Measurements from ENCODE around the gene AURKAIP1.

Gene AURKAIP1

DNA sequence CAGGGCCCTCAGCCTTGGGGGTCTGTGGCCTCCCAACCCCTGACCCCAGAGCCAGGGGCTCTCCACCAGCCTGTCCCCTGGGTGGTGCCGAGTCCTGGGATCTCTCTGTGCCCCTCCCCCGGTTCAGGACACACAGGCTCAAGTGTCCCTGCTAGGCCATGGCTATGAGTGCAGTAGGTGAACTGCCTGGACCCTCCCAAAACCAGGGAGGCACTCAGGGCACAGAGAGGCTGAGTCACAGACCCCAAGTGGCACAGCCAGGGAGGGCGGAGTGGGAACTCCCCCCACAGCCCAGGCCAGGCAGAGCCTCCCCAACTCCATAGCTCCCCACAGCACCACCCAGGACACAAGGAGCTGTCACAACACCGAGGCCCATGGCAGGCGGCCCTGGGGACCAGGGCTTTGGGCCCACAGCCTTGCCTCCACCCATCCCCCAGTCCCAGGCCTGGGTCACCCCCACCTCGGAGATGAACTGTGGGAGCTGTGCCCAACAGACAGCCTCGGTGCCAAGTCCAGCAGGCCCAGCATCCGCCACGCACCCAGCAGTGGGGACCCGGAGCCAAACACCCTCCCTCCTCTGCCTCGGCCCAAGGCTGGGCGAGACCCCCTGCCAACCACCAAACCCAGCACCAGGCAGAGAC is 29.0 kb downstream of the AURKAIP1 start:
- DNase-seq, result no peak

- DNase-seq, result no peak
These were observed 29.6 kb downstream of the AURKAIP1 start for GRCh38 chr1:1345384-1345783.

GRCh38 chr1:1344655-1345361 is 30.2 kb downstream of the AURKAIP1 start:
- no peak for DNase-seq

DNA sequence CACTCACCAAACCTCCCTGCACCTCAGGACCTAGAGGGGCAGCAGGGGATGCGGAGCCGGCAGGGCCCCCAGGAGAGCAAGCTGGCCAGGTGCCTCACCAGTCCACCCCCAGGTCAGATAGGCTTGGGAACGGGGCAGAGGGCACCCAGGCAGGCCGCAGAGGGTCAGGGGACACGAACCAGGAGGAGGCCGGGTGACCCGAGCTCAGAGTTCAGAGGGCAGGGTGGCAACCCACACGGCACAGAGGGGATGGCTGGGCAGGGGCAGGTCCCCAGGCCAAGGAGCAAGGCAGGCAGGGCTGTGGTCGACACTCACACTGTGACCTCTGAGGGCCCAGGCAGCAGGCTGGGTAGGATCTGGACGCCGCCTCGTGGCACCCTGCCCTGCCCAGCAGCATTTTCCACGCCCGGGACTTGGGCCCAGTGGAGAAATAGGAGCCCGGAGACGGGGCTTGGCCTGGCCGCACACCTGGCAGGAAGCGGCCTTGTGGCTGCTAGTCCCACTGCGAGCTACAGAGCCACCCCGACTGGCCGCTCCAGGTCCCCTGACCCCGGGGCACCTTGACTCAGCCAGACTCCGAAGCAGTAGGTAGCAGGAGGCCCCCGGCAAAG is 31.1 kb downstream of the AURKAIP1 start:
- DNase-seq, result no peak

GRCh38 chr1:1342584-1343115 is 32.4 kb downstream of the AURKAIP1 start:
- no peak for DNase-seq

- no peak for DNase-seq
These were observed 32.9 kb downstream of the AURKAIP1 start for GRCh38 chr1:1342061-1342562.

GRCh38 chr1:1341549-1342021 is 33.4 kb downstream of the AURKAIP1 start:
- DNase-seq, result no peak

GRCh38 chr1:1340791-1341548 is 34.0 kb downstream of the AURKAIP1 start:
- no peak for DNase-seq

DNA sequence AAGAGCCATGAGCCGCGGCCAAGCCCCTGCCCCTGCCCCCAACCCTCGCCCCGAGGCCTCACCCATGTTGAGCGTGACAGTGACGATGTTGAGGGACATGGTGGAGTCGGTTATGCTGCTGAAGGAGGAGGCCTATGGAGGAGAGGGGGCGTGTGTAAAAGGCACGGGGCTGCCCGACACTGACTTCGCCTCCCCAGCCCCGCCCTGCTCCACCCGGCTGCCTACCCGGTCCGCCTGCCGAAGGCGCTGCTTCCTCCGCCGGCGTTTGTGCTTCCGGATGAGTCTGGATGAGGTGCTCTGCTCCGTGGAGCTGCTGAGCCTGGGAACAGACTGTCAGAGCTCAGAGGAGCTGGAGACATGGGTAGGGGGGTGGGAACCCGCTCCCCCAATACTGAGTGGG is 34.8 kb downstream of the AURKAIP1 start:
- DNase-seq, result no peak

DNA sequence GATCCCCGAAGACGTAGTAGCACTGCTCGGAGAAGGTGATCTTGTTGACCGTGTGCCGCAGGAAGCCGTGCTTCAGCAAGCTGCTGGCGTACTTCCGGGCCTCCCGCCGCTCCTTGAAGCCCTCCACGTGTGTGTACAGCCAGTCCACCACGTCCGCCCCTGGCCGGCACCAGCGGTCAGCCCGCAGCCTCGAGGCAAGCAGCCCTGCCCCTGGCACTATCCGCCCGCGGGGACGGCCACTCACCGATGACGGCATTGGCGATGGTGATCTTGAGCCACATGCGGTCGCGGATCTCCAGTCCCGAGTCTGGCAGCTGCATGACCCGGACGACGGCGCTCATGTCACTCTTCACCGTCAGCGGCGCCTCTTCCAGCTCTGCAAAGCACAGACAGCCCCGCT is 36.7 kb downstream of the AURKAIP1 start:
- no peak for DNase-seq

DNA sequence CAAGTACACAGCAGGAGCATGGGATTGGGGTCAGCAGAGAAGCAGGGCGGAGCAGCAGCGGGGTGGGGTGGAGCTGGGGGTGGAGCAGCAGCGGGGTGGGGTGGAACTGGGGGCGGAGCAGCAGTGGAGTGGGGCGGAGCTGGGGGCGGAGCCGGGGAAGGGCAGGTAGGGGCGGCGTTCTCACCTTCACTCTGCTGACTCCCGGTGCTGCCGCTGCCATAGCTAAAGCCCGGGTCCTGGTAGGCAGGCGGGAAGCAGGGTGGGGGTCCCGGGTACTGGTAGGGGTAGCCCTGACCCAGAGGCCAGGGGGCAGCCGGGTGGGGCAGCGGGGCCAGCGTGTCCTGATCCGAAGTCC is 37.2 kb downstream of the AURKAIP1 start:
- DNase-seq, result no peak

DNA sequence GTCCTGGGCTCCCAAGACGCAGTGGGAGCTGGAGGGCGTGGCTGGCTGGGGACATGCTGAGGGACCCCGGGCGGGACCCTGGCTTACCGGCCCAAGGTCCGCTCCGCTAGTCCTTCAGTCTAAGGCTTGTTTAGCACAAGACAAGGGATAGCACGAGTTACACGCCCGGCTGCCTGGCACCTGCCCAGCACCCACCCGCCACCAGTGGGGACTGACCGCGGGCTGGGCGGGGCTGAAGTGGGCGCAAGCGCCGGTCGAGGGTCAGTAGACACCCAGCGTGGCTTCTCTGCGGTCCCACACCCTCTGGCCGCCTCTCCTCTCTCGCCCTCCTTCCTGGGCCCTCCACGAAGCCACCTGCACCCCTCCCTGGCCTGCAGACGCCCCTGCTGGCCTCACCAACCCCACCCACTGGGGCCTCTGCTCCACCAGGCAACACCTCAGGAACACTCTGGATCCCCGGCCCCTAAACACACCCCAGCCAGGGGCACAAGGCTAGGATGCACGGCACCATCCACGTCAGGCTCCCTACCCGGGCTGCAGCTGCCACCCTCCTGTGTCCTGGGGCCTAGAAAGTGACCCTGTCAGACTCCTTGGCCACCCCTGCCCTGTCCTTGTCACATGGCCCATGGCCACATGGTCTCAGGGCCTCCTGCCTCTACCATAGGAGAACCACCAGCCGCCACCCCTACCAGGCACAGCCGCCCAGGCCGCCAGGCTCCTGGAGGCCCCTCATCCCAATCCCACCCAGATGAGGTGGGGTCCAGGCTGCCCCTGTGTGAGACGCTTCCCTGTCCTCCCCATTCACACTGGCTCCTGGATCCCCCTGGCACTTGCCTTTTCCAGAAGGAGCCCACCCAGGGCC is 37.8 kb downstream of the AURKAIP1 start:
- no peak for DNase-seq

- no peak for DNase-seq
These were observed 38.6 kb downstream of the AURKAIP1 start for GRCh38 chr1:1336446-1336845.

DNA sequence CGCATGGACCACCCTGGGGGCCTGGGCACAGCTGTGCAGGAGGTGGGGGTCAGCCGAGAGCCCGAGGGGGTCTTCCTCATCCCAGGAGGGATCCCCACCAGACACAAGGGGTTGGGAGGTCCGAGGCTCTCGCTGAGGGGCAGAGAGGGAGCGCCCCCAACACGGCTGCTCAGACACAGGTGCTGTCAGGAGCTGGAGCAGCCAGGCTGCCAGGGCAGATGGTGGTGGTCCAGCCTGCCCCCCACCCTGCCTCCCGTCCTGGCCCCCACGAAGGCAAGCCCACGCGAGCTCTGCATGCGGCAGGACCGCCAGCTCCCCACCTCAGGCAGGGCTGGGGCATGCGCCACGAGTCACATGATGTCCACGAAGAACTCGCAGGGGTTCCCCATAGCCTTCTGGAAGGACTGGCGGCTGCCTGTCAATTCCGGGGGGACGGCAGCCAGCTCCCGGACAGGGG is 39.2 kb downstream of the AURKAIP1 start:
- no peak for DNase-seq

- DNase-seq, result no peak
These were observed 39.7 kb downstream of the AURKAIP1 start for GRCh38 chr1:1335283-1335682.

- no peak for DNase-seq
These were observed 40.2 kb downstream of the AURKAIP1 start for GRCh38 chr1:1334835-1335234.

DNA sequence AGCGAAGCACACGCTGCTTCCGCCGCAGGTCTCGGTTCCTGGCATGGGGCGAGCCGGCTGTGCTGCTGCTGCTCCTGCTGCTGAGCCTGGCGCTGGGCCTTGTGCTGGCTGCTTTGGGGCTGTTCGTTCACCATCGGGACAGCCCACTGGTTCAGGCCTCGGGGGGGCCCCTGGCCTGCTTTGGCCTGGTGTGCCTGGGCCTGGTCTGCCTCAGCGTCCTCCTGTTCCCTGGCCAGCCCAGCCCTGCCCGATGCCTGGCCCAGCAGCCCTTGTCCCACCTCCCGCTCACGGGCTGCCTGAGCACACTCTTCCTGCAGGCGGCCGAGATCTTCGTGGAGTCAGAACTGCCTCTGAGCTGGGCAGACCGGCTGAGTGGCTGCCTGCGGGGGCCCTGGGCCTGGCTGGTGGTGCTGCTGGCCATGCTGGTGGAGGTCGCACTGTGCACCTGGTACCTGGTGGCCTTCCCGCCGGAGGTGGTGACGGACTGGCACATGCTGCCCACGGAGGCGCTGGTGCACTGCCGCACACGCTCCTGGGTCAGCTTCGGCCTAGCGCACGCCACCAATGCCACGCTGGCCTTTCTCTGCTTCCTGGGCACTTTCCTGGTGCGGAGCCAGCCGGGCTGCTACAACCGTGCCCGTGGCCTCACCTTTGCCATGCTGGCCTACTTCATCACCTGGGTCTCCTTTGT is 41.3 kb downstream of the AURKAIP1 start:
- no peak for DNase-seq

DNA sequence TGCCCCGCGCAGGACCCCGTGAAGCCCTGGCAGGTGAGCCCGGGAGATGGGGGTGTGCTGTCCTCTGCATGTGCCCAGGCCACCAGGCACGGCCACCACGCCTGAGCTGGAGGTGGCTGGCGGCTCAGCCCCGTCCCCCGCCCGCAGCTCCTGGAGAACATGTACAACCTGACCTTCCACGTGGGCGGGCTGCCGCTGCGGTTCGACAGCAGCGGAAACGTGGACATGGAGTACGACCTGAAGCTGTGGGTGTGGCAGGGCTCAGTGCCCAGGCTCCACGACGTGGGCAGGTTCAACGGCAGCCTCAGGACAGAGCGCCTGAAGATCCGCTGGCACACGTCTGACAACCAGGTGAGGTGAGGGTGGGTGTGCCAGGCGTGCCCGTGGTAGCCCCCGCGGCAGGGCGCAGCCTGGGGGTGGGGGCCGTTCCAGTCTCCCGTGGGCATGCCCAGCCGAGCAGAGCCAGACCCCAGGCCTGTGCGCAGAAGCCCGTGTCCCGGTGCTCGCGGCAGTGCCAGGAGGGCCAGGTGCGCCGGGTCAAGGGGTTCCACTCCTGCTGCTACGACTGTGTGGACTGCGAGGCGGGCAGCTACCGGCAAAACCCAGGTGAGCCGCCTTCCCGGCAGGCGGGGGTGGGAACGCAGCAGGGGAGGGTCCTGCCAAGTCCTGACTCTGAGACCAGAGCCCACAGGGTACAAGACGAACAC is 42.1 kb downstream of the AURKAIP1 start:
- no peak for DNase-seq

DNA sequence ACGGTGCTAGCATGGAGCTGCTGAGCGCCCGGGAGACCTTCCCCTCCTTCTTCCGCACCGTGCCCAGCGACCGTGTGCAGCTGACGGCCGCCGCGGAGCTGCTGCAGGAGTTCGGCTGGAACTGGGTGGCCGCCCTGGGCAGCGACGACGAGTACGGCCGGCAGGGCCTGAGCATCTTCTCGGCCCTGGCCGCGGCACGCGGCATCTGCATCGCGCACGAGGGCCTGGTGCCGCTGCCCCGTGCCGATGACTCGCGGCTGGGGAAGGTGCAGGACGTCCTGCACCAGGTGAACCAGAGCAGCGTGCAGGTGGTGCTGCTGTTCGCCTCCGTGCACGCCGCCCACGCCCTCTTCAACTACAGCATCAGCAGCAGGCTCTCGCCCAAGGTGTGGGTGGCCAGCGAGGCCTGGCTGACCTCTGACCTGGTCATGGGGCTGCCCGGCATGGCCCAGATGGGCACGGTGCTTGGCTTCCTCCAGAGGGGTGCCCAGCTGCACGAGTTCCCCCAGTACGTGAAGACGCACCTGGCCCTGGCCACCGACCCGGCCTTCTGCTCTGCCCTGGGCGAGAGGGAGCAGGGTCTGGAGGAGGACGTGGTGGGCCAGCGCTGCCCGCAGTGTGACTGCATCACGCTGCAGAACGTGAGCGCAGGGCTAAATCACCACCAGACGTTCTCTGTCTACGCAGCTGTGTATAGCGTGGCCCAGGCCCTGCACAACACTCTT is 42.8 kb downstream of the AURKAIP1 start:
- no peak for DNase-seq
